GM18907 (cell line): ENCODE results near the gene ZNF598.
A peak's percentile ranks its signal among the peaks of the same experiment; 100 is the strongest.

Source experiments
- ATAC-seq: cut with Tn5 transposase; IDR thresholded peaks from one replicate; pipeline ENCODE4 v1.9.1; 2021; ENCODE audit warnings: mild to moderate bottlenecking, moderate library complexity; ENCODE audit not compliant: unreplicated experiment

The ZNF598 gene

DNA sequence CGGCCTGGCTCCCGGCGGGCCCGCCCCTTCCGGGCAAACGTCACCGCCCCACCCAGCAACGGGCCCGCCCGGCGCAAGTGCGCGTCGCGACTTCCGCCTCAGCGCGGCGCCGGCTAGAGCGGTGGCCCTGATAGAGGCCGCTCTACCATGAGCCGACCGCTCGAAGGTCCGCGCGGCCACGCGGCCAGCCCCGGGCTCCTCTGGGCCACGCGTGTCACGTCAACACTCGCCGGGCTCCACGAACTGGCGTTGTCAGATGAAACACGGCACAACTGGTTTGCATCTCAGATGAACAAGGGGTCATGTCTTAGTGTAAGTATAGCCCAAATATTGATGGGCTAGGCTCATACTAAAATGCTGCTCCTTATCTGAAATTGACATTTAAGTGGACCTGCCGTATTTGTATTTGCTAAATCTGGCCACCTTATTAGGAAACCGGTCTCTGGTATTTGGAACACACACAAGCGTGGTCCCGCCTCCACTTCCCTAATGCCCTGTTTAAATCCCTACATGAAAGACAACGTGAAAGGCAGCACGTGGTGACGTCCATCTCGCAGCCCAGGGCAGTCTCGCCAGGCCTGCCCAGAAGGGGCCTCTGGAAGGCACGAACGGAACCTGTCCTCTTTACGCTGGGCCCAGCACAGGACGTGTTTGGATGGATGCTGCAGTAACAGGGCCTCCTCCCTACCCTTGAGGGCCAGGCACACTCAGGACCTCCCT is at the start of gene ZNF598:
ZNF598 (minus strand) TSS at position 31 of the 720 bp plus-strand sequence.
- ATAC-seq = peak; percentile 67

DNA sequence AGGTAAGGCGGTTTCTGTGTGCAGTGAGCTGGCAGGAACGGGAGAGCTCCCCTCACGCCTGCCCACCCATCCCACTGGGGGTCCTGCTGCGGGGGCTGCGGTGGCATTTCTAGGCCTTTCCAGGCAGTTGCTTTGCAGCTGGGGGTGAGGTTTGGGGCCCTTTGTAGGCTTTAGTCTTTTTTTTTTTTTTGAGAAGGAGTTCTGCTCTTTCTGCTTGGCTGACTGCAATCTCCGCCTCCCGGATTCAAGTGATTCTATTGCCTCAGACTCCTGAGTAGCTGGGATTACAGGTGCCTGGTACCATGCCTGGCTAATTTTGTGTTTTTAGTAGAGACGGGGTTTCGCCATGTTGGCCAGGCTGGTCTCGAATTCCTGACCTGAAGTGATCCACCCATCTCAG is 49.3 kb upstream of the ZNF598 start:
- ATAC-seq = no peak

DNA sequence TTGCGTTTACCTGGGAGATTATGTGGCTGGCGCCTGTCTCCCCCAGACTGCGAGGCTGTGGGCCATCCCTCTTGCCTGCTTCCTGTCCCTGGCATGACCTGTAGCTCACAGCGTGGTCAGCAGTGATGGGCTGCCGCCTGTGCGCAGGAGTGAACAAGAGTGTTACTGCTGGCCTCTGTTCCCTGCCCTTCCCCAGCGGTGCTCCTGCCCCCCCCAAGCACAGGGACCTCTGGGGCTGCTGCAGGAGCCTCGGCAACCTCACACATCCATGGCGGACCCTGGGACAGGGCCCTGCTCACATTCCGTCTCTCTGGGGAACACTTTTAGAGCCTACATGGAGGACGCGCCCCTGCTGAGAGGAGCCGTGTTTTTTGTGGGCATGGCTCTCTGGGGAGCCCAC is 48.8 kb upstream of the ZNF598 start:
- ATAC-seq = no peak

DNA sequence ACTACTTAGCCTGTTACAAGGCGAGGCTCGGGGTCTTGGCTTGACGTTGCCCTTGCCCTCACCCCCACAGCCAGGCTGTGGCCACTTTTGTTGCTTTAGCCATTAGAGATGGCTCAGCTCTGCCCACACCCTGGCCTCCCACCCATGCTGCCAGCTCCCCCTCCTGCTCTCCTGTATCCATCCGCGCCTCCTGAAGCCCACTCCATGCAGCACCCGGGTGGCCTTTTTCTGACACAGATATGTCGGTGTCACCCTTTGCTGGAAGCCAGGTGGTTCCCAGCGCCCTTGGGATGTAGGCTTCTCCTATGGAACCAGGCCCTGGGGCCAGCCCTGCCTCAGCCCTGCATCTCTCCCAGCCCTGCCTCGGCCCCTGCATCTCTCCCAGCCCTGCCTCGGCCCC is 47.8 kb upstream of the ZNF598 start:
- ATAC-seq = no peak

DNA sequence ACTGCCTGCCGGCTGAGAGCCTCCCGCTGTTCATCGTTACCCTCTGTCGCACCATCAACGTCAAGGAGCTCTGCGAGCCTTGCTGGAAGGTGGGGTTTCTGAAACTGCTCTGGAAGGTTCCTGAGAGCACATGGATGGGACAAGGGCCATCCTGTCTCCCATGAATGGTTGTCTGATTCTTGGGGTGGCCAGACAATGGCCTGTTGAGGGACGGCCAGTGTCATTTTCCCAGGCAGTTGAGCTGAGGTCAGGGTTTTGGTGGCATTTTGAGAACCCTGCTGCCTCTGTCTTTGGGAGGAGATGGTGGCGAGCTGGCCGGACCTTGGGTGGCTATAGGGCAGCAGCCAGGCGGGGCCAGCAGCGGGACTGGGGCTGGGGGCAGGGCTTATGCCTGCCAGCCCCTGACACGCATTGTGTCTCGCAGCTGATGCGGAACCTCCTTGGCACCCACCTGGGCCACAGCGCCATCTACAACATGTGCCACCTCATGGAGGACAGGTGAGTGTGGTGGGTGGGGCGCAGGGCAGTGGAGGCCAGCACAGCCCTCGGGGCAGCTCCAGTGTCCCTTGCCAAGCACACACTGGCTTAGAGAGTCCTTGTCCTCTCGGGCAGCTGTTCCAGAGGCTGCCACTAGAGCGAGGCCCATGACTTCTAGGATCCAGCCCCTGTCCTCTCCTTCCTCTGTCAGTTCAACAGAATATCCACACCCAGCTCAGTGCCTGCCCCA is 47.2 kb upstream of the ZNF598 start:
- ATAC-seq = no peak

DNA sequence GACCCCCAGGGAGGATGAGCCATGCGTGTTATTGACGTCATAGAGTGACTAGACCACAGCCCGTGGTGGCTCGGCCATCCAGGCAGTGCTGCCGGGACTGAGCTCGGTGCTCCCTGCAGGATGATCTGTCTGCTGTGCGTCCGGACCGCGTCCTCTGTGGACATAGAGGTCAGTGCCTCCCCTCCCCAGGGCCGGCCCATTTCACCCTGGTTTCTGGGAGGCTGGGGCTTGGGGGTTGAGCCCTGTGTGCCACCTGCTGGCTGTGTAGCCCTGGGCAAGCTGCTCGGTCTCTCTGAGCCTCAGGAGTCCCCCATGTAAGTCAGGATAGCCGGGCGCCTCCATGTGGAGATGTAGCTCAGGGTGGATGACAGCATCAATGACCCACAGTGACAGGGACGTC is 46.5 kb upstream of the ZNF598 start:
- no peak for ATAC-seq

DNA sequence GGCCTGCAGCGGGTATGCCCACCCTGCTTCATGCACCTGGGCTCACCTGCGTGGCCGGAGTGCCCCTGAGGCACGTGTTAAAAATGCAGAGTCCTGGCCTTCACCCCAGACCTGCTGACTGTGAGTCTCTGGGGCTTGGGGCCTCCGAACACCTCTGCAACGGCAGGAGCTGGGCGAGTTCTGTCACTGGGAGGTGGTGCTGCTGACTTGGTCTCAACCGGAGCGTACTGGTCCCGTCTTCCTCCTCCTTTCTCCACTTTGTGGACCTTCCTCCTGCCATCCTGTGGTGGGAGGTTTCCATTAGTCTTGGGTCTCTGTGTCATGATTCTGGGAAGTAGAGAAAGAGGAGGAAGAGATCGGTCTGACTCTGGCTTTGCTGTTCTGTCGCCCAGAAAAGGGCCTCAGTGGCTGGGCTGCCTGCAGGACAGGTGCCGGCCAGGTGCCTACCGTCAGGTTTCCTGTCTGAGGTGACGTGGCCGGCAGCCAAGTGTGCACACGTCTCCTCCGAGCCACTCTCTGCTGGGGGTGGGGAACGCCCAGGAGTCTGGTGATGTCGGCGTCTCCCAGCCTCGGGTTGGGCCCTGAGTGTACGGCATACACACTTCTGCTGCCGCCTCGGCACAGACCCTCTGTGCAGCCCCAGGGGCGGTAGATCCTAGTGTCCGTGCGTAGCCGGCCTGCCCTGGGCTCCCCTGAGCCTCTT is 45.1 kb upstream of the ZNF598 start:
- no peak for ATAC-seq

DNA sequence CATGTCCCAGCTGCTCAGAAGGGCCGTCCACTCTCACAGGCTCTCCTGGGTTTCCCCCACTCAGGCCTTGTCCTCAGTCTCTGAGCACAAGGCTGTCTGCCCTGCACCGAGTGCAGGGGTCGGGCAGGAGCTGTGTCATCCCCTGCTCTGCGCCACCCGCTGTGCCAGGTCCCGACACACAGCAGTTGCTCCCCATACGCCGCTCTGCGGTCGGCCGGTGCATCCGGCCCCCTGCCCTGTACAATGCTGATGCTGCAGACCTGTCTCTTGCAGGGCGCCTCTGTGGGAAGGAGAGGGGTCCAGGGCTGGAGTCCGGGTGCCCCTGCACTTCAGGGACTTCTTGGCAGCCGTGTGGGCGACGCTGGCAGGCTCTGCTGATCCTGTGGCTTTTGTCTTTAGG is 44.3 kb upstream of the ZNF598 start:
- no peak for ATAC-seq

DNA sequence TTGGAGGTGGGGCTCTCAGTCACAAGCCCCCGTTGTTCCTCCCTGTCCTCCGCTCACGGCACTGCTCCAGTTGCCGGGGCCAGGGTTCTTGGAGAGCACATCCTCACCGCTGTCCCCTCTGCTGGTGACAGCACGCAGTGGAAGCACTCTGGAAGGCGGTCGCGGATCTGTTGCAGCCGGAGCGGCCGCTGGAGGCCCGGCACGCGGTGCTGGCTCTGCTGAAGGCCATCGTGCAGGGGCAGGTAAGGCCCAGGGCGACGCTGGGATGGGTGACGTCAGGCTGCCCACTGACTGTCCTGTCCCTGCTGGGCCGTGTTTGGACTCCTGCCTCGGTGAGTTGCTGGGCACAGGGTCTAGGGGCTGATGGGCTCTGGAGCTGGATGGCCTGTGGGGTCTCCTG is 43.6 kb upstream of the ZNF598 start:
- ATAC-seq = no peak

DNA sequence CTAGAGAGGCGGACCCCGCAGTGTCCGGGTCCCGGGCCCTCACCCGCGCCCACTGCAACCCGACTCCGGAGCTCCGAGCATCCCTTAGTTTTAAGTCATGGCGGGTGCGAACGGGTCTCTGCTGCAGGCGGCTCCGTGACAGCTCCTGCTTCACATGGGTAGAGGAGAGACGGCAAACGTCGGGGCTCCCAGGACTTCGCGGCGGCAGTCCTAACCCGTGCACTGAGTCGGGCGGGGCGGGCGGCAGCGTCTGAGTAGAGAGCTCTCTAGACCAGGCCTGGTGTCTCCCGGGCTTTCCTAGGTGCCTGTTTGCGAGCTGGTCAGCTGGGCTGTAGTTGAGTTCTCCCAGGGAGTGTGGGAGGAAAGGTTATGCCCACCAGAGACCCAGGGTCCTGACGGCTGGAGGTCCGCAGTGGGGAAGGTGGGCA is 38.5 kb upstream of the ZNF598 start:
- no peak for ATAC-seq

DNA sequence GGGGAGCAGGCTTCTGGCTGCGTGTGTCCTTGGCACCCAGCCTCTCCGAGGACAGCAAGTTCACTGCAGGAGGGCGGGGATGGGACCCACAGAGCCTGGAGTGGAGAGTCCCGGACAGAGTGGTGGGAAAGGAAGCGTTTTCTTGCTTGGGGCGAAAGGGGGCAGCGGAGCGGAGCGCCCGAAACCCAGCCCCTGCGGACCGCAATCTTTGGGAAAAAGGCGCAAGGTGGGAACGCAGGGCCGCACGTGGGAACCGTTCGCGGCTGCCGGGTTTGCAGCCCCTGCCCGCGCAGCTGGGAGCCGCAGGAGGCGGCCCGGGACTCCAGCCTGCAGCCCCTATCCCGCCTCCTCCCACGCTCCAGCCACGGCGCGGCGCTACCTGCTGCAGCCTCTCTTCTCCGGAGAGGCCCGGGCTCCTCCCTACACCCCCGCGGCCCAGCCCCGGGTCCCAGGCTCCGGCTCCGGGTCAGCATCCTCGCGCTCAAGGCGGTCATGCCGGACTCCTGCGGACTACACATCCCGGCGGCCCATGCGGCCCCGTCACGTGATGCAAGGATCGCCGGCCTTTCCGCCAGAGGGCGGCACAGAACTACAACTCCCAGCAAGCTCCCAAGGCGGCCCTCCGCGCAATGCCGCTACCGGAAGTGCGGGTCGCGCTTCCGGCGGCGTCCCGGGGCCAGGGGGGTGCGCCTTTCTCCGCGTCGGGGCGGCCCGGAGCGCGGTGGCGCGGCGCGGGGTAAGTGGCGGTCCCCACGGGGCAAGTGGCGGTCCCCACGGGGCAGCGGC is 37.9 kb upstream of the ZNF598 start, which contains the start of the genes NTHL1 and TSC2:
NTHL1 (minus strand) TSS at position 505 of the 786 bp plus-strand sequence; CDS start at position 494, 11 bp downstream.
TSC2 (plus strand) TSS at position 656 of the 786 bp plus-strand sequence. CDS start 631 bp downstream, outside the sequence.
- ATAC-seq = peak; percentile 88

DNA sequence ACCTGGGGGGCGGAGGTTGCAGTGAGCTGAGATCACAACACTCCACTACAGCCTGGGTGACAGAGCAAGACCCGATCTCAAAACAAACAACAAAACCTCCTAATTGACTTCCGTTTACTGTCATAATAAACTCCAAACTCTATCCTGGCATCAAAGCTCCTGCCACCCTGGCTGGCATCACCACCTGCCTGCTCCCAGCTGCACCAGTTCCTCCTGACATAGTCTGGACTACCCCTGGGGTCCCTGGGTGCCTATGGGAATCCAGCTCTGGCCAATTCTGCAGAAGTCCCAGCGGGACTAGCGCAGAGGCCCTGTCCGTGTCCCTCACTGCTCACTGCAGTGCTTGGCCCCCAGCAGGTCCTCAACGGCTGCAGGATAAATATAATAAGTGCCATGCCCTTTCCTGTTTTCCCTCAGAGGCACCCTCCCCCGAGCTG is 37.3 kb upstream of the ZNF598 start:
- ATAC-seq = peak; percentile 3

DNA sequence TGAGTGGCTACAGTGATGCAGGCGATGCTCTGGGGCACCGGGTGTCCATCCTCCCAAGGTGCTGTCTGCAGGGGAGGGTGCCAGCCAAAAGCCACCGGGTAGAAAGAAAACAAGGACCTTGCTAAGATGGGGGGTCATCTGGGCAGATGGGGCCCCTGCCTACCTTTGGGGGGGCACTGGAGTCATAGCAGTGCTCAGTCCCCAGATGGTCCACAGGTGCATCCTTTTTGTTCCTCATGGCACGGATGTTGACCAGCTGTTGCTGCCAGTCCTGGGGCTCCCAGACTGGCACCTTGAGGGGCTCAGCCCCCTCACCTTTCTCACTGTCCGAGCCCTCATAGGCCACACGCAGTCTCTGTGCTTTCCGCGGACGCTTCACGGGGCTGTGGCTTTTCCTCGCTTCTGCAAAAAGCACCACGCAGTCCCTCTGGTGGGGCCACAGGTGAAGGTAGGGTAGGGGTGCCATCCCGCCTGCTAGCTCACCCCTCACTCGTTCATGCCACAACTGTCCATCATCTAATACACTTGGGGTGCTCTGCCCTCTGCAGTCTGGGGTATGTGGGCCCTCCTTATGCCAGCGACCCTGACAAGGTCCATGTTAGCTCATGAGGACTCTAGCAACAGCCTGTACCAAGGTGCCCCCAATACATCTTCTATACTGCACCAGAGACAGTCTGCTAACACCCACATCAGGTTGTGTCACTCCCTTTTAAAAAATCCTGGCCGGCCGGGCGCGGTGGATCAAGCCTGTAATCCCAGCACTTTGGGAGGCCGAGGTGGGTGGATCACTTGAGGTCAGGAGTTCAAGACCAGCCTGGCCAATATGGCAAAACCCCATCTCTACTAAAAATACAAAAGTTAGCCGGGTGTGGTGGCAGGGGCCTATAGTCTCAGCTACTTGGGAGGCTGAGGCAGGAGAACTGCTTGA is 36.6 kb upstream of the ZNF598 start:
- no peak for ATAC-seq

DNA sequence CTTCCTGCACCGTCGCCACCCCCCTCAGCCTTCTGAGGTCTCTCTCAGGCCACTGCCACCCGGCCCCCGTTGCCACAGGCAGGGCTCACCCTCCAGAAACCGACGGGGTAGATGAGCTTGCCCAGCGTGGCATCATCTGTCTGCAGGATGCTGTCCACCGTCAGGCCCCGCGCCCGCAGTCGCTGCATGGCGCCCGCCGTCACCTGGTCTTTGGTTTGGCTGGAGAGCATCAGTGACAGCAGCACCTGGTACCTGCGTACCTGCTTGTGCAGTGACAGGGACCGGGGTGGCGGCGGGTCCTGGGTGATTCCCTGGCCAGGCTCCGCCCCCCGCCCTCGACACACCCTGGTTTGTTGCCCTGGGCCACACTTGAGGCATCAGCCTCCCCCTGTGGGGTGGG is 34.9 kb upstream of the ZNF598 start:
- no peak for ATAC-seq

DNA sequence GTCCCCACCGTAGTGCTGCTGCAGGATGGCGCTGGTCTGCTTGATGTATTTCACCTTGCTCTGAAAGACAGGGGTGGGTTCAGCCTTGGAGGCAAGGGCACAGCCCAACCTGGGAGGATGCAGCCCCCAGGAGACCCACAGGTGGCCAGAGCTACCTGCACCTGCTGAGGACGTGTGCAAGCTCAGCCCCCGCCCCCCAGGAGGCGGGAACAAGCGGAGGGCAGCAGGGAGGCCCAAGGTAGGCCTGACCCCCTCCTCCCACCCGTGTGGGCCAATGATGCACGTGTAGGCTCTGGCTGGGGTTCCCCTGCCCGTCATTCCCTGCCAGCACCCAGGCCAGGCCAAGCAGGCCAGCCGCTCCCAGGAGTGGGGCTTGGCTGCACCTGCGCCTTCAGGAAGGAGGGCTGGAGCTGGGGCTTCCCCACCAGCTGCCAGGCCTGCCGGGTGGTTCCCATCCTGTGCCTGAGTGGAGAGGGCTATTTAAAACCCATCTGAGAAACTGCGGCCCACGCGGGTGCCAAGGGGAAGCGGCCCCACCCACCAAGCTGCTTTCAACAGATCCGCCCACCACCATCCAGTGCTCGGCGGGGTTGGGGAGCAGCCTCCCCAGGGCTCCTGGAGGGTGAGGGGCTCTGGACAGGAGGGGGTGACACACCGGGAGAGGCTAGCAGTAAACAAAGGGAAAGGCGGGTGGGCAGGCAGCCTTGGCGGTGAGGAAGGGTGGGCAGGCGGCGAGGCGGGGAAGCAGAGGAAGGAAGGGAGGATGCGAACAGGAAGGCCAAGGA is 34.2 kb upstream of the ZNF598 start:
- no peak for ATAC-seq

DNA sequence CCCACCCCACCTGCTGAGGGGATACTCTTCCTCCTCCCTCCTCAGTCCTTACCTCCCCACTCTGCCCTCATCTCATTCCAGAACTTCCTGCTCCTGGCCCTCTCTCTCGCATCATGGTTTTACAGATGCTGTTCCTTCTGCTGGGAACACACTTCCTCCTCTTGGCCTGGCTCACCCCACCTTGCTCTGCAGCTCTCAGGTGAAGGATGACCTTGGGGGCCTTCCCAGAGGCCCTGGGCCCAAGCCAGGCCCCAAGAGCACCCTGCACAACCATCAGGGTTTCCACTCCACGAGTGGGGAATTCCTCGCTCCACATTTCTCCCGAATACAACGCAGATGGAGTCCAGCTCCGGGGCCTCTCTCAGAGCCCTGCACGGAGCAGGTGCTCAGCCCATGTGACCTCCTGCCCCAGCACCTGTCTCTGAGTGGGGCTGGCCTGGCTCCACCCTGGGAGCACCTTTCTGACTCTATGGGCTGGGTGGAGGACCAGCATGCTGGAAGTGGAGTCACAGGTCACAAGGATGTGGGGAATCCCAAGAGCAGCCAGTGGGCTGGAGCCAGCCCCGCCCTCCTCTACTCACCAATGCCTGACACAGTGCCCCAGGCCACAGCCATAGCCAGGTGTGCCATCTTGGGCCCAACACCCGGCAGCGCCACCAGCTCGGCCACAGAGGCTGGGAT is 33.5 kb upstream of the ZNF598 start:
- ATAC-seq = no peak

DNA sequence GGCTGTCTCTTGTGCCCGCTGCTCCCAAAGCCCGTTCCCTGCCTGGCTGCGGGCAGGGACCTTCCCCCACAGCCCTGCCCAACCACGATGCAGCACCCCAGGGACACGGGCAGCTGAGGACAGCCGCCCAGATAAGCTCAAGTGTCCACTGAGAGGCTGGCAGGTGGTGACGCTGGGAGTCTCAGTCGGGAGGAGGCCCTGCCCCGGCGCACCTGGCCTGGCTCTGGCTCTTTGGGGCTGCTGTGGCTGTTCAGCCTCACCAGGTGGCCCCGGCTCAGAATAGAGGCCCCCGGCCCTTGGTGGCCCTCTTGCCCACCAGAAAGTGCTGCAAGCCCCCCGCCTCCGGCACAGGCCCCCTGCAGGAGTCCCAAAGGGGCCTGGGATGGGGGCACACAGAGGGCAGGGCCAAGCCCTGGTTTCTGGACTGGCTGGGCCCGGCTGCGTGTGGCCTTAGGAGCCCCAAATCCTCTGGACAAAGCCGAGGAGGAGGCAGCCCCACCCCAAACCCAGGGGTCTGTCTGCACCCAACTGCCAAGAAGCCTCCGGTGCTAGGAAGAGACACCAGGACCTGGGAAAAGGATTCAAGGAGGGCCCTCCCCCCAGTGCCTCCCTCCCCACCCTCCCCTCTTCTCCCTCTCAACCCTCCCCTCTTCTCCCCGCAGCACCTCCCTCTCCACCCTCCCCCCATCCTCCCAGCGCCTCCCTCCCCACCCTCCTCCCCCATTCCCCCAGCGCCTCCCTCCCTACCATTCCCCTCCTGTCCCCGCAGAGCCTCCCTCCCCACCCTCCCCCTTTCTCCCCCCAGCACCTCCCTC is 32.8 kb upstream of the ZNF598 start:
- no peak for ATAC-seq
